ENCODE results near the gene NISCH.

The NISCH gene

GRCh38 chr3:52472239-52473000, 17.0 kb downstream of the NISCH start:
- DNase-seq (ENCODE audit: low spot score), result no peak

- no peak for DNase-seq (ENCODE audit: low spot score)
These were observed 17.6 kb downstream of the NISCH start for GRCh38 chr3:52473026-52473425.

- no peak for DNase-seq (ENCODE audit: low spot score)
These were observed 21.8 kb downstream of the NISCH start for GRCh38 chr3:52477076-52477795.

DNA sequence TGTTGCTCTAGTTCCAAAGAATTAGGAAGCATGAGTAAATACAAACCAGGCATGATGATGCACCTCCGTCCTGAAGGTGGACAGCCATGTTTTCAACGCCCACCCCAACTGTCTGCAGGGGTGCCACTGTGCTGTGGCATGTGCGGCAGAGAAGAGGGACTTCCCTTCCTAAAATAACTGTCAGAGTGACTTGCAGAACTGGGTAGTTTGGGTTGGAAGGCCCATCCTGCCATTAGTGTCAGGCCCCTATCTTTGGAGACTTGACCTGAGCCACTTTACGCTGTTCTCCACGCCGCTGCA, 22.3 kb downstream of the NISCH start:
- no peak for DNase-seq (ENCODE audit: low spot score)

DNA sequence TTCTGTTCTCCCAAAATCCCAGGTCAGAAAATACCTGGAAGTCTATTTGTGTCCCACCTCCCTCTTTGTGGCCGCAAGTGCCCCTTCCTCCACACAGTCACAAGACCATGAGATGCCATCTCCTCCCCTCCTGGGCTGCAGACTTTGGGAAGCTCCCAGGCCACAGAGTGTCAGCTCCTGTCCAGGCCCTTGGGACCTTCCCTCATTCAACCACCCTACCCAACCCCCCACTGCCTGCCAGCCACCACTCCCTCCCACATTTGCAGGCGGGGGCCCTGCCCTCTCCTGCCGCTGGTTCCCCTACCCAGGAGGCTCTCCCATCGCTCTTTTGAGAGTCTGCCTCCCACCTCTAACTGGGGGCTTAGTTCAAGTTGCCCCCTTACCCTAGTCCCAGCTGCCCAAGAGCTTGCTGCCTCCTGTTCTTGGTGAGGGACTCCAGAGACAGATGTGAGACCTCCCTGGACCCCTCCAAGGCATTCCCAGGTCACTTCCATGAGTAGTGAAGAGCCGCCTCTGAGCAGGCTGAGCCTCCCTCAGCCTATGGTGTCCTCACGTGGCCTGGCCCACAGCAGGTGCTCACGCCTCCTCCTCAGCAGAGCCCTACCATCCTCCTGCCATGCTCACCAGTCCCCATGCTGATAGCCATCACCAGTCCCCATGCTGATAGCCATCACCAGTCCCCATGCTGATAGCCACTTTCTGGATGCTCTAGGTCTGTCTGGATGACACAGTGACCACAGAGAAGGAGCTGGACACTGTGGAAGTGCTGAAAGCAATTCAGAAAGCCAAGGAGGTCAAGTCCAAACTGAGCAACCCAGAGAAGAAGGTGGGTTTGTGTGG, 23.9 kb downstream of the NISCH start:
- no peak for DNase-seq (ENCODE audit: low spot score)

DNA sequence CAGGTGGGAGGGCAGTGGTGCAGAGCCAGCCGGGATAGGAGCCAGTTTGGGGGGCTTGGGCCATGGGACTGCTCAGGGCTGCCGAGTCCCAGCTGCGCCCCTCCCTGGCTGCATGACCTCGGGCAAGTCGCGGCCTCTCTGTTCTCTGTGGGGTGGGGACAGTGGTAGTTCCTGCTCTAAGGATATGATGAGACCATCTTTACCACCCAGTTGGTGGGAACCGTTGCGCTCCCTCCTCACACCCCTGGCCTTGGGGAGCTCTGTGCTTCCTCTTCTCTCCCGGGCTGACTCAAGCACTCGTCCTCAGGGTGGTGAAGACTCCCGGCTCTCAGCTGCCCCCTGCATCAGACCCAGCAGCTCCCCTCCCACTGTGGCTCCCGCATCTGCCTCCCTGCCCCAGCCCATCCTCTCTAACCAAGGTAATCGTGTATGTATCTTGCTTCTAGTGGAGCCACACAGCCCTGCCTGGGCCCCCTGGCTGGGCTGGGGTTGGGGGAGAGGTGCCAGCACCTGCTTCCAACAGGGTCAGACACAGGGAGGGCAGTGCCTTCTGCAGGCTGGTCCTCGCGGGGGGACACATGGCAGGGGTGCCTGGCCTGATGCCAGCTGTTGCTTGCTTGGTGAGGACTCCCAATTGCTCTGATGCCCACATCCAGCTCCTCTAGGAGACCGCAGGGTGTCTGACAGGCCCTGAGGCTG, 24.6 kb downstream of the NISCH start:
- DNase-seq (ENCODE audit: low spot score), result no peak

DNA sequence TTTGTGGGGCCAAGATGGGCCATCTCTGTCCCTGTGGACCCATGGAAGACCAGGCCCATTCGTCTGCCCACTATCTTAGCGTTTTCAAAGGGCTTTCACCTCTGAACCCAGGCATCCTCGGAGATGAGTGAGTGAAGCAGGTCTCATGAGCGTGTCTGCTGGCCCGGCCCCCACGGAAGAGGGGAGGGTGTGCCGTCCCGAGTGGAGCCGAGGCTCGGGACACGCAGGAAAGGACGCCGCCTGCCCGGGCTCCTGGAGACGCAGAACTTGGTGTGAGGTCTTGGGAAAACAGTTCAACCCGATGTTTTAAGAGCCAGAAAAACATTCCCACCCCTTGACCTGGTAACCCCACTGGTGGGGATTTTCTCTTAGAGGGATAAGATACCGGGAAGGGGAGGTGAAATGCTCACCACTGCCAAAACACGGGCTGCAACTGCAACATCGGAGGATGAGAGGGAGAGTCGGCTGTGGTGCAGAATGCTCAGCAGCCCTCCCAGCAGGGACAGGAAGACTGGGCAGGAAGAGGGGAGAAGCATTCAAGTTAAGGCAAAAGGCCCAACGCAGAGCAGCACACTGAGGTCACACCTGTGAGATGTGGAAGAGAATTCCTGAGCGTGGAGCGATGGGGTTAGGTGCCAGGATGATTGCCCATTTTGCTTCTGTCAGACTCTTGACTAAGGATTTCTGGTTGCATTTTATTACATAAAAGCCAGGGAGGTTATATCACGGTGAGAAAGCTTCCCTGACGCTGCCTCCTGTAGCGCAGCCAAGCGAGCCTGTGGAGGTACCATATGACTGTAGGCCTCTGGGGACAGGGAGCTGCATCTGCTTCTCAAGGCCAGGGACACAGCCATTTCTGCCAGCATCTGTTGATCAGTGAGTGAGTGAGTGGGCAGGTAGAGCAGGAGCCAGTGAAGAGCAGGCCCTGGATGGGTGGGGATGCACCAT, 25.6 kb downstream of the NISCH start:
- DNase-seq (ENCODE audit: low spot score), result no peak

GRCh38 chr3:52481819-52482521, 26.6 kb downstream of the NISCH start:
- DNase-seq (ENCODE audit: low spot score), result no peak

DNA sequence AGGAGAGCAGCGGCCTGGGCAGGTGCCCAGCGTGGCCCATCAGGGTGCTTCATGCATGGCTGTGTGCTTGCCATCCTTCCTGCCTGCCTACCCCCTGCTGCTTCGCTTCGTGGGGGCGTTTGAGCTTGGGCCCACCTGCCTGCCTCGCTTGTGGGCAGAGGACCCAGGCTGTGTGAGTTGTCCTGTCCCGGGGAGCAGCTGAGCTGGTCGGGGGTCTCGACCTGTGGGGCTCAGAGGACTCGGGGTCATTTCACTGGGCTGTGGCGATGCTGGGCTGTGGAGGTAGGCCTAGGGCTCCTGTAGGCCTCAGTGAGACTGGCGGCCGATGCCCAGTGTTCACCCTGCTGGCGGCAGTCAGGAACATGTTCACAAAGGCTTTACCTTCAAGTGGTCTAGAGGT, 27.7 kb downstream of the NISCH start:
- no peak for DNase-seq (ENCODE audit: low spot score)

DNA sequence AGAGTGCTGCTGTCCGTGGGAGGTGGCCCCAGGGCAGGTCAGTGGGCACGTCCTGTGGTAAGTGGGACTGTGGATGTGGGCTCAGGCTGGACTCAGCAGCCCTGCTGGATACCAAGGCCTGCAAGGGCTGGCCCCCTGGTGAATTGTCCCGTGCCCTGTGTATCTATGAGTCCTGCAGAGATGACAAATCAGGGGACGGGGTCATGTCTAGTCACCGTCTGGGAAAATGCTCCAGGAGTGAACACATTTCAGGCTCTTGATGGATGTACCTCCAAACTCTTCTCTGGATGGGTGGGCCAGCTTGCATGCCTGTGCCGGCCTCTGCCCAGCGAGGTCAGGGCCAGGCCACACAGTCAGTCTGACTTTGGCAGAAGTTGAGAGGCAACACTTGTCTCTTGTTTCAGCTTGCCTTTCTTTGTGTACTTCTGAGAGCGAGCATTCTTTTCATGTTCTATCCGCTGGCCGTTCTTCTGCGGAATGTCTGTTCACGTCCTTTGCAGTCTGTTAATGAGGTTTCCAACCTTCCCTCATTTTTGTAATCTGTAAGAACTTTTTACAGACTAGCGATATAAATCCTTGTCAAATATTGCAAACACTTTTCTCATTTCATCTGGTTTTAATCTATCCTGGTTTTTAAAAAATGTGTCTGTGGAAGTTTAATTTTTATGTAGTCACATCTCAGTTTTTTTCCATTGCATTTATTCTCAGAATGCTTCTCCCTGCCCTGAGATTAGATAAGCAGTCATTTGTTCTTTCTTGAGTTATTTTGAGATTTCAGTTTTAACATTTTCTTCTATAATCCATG, 28.4 kb downstream of the NISCH start:
- DNase-seq (ENCODE audit: low spot score), result no peak

- DNase-seq (ENCODE audit: low spot score), result no peak
These were observed 29.5 kb downstream of the NISCH start for GRCh38 chr3:52484680-52485461.

DNA sequence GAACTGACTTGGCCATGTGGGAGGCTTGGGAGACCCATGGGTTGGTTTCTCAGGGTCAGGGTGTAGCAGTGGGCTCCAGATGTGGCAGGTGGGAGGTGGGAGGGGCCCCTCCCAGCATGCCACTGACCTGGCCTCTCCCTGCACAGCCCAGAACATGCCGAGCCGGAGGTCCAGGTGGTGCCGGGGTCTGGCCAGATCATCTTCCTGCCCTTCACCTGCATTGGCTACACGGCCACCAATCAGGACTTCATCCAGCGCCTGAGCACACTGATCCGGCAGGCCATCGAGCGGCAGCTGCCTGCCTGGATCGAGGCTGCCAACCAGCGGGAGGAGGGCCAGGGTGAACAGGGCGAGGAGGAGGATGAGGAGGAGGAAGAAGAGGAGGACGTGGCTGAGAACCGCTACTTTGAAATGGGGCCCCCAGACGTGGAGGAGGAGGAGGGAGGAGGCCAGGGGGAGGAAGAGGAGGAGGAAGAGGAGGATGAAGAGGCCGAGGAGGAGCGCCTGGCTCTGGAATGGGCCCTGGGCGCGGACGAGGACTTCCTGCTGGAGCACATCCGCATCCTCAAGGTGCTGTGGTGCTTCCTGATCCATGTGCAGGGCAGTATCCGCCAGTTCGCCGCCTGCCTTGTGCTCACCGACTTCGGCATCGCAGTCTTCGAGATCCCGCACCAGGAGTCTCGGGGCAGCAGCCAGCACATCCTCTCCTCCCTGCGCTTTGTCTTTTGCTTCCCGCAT, 31.8 kb downstream of the NISCH start:
- no peak for DNase-seq (ENCODE audit: low spot score)

- no peak for DNase-seq (ENCODE audit: low spot score)
These were observed 32.6 kb downstream of the NISCH start for GRCh38 chr3:52487788-52488691.

DNA sequence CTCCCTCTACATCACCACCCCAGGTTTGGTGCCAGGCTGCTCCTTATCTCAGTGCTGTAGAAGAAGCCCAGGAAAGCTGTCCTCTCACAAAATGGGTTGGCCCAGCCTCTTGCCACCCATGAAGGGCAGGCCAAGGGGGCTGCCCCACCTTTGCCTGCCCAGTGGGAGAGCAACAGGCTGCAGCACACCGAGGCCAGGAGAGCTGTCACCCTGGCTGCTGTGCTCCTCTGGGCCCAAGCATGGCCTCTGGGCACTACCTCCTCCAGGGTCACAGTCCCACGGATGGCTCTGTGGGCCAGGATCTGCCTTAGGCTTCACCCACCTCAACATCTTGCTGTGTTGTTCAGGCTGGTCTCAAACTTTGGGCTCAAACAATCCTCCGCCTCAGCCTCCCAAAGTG, 33.3 kb downstream of the NISCH start:
- DNase-seq (ENCODE audit: low spot score), result no peak

DNA sequence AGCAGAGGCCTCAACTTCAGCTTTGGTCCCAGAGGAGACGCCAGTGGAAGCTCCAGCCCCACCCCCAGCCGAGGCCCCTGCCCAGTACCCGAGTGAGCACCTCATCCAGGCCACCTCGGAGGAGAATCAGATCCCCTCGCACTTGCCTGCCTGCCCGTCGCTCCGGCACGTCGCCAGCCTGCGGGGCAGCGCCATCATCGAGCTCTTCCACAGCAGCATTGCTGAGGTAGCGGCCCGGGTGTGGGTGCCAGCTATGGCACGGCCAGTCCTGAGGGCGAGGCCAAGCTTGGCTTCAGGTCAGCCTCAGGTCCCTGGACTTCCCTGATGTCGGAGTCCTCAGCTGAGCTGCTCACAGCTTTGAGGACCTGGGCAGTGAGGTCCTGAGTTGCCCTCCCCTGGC, 34.0 kb downstream of the NISCH start:
- no peak for DNase-seq (ENCODE audit: low spot score)

GRCh38 chr3:52490035-52490938, 34.9 kb downstream of the NISCH start:
- no peak for DNase-seq (ENCODE audit: low spot score)
